GM19328 (cell line): ENCODE measurements around the gene ARHGAP26.
"Not testable (repeated sequence)": the region's sequence is repeated elsewhere in the genome, so short reads cannot be mapped to it uniquely, and the experiment has no call there.

Experiments used
- ATAC-seq: cut with Tn5 transposase; IDR thresholded peaks from one replicate; pipeline ENCODE4 v1.9.1; 2021; ENCODE audit warnings: mild to moderate bottlenecking, moderate library complexity; ENCODE audit not compliant: unreplicated experiment

ARHGAP26 gene

DNA sequence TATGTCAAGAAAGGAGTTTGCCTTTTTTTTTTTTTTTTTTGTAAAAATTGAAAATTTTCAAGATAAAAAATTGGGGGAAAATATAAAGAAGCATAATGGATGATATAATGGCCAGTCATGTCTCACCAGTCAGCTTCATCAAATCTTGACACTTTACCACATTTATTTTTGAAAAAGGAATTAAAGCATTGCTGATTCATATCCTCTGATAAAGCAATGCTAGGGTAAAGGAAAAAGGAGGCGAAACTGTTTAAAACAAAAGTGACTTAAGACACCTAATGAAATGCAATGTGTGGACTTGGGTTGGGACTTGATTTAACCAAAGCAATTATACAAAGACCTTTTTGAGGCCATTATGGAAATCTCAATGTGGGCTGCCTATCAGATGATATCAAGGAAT is 208.5 kb downstream of the ARHGAP26 start:
- no peak for ATAC-seq

DNA sequence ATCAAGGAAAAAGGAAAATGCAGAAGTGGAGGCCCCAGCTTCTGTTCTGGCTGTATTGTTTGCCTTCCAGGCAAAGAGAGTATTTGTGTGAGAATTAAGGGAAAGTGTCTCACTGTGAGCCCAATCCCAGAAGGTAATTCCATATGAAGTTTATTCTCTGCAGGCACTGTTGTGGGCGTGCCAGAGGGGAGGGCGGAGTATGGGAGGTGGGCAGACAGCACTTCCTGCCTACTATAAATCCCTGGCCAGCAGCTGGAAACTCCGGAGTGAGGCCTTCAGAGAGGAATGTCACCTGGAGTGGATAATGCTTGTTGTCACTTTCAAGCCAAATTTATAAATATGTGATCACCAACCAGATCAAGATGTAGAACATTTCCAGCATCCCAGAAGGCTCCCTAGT is 209.5 kb downstream of the ARHGAP26 start:
- ATAC-seq, result no peak

DNA sequence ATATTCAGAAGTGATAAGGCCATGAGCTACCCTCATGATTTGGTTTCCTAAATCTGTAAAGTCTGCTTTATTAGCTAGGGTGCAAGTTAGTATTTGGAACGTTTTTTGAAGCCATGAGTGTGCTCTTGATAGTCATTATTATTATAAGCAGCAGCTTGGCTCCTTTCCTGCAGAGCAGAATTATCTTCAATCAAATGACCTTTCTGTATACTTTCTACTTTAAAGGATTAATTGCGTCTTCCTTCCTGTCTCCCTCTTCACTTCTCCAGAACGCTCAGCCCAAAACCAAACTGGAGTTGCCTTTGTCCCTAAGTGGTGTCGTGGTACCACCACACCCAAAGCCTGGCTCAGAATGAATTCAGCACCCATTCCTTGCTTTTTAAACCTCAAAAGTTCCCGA is 211.3 kb downstream of the ARHGAP26 start:
- no peak for ATAC-seq

DNA sequence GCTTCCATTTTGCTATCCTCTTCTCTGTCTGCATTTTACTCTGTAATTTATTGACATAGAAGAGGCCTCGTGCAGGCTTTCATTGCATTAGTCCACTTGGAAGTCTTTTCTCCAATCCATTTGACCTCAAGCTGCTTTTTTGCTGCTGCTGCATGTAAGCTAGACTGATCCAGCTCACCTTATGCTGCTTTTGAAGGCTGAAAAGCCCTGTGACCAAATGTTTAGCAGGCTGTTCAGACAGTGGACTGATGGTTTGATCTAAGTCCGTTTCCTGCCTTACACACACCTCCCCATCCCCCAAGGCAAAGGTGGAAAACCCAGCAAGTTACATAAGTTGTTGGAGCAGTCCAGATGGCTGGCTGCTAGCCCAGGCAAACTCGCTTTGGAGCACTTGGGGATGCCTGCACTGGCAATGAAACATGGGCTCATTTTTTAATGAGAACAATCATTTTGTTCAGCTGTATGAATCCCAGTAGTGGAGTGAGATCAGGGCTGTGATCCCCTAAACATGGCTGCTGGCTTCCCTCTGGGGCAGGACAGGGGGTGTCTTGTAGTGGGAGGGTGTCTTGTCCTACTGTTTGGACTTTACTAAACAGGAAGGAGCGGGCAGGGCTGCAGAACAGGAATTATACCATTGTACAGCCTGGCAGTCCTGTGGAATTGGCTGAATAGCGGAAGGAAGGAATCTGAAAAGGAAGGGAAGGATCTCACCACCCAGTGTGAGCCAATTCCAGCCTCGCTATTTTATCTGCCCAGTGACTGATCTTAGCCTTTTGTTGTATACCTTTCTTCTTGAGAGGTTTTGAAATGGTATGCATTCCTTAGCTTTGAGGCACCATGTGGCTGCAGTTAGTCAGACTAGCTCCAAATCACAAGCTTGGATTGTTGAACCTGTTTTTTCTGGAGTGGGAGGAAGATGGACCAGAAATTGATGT is 212.0 kb downstream of the ARHGAP26 start:
- ATAC-seq, result no peak

DNA sequence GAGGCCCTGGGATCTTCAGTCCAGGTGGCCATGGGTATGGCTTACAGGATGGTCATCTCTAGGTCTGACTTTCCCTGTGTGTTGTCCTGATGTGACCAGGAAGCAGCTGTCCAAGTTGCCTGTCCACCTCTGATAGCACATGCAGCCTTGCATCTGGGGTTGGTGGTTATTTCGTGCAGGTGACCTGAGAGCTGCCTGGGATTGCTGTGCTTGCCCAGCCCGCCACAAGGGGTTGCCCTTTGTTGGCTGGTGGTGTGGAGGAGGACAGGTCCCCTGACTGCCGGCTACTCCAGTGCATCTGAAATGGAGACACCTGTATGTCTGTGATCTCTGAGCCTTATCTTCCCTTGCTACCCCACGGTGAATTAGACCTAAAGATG is 212.6 kb downstream of the ARHGAP26 start:
- ATAC-seq, result no peak

DNA sequence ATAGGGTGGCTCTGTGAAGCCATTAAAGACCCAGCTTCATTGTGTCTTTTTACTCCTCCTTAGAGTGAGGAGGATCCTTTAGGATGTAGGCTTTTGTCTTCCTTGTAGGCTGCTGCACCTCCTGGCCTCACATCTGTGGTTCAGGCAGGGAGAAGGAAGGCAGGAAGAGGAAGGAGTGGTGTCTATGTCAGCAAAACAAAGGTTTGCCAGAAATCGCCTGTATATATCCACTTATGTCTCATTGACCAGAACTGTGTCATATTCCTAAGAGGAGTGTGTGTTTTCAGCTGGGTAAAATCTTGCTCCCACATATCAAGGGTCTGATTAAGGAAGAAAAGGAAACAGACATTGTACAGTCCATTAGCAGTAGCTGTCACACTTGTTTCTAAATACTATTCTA is 213.8 kb downstream of the ARHGAP26 start:
- no peak for ATAC-seq

DNA sequence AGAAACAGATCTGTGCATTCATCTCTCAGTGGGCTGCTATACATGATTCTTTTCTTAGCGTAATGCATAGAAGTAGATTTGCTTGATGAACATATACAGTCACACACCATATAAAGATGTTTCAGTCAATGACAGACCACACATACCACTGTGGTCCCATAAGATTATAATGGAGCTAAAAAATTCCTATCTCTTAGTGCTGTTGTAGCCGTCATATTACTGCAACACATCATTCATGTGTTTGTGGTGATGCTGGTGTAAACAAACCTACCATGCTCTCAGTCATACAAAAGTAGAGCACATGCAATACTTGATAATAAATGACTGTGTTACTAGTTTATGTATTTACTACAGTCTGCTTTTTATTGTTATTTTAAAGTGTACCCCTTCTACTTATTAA is 214.3 kb downstream of the ARHGAP26 start:
- ATAC-seq, result no peak

DNA sequence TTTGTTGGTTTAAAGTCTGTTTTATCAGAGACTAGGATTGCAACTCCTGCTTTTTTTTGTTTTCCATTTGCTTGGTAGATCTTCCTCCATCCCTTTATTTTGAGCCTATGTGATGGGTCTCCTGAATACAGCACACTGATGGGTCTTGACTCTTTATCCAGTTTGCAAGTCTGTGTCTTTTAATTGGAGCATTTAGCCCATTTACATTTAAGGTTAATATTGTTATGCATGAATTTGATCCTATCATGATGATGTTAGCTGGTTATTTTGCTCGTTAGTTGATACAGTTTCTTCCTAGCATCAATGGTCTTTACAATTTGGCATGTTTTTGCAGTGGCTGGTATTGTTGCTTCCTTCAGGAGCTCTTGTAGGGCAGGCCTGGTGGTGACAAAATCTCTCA is 219.1 kb downstream of the ARHGAP26 start:
- ATAC-seq, result not testable (repeated sequence)

DNA sequence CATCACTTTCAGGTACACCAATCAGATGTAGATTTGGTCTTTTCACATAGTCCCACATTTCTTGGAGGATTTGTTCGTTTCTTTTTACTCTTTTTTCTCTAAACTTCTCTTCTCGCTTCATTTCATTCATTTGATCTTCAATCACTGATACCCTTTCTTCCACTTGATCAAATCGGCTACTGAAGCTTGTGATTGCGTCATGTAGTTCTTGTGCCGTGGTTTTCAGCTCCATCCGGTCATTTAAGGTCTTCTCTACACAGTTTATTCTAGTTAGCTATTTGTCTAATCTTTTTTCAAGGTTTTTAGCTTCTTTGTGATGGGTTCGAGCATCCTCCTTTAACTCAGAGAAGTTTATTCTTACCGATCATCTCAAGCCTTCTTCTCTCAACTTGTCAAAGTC is 219.9 kb downstream of the ARHGAP26 start:
- ATAC-seq, result not testable (repeated sequence)

DNA sequence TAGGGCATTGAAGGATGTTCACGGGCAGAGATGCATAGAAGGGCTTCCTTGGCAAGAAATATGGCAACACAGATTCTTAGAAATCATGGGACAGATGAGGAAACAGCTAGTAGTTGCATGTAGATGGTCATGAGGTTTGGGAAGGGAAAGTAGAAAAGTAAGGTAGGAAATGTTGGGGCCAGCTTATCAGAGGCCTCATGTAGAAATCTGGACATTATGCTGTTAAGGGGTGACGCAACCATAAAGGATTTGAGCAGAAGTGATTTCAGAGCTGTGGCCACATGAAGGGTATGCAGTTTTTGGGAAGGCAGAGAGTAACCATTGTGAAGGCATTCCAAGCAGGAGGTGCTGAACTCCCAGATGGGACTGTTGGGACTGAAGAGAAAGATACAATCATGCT is 224.0 kb downstream of the ARHGAP26 start:
- ATAC-seq, result no peak

DNA sequence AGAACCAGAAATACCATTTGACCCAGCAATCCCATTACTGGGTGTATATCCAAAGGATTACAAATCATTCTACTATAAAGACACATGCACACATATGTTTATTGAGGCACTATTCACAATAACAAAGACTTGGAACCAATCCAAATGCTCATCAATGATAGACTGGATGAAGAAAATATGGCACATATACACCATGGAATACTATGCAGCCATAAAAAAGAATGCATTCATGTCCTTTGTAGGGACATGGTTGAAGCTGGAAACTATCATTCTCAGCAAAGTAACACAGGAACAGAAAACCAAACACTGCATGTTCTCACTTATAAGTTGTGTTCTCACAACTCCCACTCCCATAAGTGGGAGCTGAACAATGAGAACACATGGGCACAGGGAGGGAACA is 225.4 kb downstream of the ARHGAP26 start:
- not testable (repeated sequence) for ATAC-seq

DNA sequence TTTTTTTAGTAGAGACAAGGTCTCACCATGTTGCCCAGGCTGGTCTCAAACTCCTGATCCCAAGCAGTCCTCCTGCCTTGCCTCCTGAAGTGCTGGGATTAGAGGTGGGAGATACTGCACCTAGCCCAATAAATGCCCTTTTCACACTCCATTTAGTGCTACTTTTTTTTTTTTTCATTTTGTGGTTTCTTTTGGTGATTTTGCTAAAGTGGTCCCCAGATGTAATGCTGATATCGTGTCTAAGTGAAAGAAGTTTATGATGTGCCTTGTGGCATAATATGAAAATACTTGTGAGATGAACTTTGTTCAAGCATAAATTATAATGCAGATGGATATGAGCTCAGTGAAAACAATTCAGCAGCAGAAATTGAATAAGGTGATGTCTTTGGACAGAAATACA is 227.4 kb downstream of the ARHGAP26 start:
- ATAC-seq, result no peak

DNA sequence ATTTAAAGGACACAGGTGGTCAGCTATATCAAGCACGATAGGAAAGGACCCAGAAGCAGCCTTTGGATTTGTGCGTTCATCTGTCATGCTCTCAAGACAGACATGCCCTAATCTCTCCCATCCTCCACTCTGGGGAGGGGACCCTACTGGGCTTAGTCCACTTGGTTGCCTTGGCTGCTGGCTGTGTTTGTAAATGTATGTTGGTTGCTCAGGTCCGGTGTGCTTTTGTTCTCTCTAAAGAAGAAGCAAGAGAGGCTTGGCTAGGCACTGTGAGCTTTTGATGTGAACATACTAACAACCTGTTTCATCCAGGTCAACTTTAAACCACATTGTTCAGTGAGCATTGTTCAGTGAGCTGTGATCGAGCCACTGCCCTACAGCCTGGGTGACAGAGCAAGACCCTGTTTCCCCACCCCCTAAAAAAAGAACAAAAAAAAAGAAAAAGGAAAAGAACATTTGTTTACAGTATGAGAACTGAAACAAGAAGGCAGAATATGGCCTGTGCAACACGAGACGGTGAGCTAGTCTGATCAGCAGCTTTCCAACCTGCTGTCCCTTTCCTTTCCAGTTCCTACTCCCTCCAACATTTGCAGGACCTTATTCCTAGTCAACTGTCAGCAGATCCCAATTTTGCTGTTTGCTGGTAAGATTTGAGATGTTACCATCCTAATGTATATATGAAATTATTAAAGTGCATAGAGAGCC is 228.3 kb downstream of the ARHGAP26 start:
- peak; percentile 33 for ATAC-seq

DNA sequence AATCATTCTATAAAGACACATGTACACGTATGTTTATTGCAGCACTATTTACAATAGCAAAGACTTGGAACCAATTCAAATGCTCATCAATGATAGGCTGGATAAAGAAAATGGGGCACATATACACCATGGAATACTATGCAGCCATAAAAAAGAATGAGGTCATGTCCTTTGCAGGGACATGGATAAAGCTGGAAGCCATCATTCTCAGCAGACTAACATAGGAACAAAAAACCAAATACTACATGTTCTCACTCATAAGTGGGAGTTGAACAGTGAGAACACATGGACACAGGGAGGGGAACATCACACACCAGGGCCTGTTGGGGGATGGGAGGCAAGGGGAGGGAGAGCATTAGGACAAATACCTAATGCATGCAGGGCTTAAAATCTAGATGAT is 230.4 kb downstream of the ARHGAP26 start:
- ATAC-seq, result not testable (repeated sequence)

DNA sequence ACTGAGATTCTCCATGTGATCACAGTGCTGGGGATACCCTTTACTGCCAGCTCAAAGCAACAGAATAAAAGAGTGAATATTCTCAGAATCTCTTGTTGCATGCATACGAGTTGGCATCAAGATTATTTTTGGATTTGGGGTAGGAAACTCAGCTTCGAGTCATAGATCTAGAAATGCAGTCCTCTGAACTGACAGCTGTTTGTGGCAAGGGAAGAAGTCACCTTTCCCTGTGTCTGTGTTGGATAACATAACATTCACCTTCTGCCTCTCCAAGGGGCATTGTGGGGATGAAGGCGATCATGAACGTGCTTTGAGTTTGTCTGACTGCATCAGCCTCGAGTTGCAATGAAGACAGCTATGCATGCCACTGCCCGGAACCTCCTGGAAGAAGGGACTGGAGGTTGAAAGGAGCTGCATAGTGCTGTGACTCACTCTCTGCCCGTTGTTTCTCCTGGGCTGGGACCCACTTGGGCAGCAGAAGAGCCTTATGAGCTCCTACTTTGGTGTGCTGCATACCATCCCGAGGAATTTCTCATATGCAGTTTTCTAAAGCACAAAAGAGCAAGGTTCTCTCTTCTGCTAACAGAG is 231.7 kb downstream of the ARHGAP26 start:
- ATAC-seq, result no peak

DNA sequence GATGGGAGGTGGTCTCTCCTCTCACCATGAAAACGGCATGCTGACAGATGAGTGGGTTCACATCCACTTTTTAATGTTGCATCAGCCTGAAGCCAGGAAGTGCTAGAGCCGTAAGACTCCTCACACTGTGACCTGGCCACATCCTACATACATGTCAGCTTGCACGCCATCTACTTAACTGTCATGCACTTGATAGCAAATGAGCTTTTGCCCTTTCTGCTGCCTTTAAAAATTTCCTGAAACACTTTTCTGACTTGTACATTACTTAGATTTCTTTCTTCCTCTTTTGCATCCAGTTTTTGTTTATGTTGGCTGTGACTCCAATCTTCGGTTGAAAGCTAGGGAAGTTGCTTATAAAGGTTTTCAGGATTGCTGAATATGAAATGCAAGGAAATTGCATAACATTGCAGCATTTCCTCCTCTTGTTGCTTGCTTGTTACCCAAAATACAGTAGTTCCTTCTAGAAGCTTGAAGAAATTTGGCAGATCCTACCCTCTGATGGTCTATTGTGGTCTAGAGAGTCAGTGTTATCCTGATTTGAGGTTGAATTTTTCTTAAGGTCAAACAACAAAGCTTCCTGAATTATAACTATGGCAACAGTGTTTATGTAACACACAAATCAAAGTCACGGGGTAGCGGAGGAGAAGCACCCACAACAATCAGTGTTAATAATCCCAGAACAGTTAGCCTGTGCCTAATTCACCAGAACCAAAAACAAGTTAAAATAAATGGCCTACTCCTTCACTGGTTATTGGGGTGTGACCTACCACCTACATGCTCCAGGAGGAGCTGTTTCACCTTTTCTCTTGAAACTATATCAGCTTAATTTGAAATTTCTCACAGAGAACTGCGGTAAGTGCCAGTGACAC is 232.5 kb downstream of the ARHGAP26 start:
- ATAC-seq, result peak; percentile 68

DNA sequence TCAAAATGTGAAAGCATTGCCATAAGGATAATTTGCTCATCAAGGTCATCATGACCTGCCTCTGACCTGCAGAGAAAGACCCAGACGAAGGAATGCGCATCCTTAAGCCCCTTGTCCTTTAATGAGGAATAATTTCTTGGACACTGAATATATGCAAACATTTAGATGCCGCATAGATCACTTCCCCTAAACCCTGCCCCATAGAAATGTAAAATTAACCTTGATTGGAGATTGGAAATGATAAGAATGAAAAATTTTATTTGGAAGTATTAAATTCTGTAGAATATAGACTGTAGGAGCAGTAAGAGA is 233.1 kb downstream of the ARHGAP26 start:
- ATAC-seq, result no peak

DNA sequence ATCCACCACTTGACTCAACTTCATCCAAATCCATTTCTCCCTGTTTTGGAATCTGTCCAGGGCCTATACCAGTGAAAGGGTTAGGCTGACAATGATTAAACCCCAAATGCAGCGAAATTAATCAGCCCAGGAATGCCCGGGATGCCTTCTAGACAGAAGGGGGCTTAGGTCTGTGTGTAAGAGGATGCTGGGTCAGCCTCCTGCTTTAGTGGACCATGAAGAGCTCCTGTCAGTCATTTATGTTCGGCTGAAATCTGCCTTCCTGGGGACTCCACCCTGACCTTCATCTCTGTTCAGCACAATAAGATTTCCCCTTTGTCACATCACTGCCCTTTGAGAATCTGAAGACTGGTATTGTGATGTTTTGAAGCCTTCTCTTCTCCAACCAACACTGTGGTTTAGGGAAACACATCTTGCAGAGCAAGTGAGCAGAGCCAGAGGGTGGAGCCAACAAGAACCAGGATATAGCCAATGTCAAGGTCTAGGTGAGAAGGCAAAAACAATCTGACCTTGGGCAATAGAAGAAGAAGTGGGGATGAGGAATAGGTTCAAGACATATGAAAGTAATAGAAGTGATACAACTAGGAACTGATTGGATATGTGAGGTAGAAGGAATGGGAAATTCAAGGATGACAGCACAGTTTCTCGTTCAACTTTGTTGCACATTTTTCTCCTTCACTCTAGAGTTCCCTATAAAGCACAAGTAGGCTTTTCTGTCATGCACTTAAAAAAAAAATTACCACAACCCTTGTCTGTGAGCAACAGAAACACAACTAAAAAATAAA is 234.4 kb downstream of the ARHGAP26 start:
- ATAC-seq, result no peak

DNA sequence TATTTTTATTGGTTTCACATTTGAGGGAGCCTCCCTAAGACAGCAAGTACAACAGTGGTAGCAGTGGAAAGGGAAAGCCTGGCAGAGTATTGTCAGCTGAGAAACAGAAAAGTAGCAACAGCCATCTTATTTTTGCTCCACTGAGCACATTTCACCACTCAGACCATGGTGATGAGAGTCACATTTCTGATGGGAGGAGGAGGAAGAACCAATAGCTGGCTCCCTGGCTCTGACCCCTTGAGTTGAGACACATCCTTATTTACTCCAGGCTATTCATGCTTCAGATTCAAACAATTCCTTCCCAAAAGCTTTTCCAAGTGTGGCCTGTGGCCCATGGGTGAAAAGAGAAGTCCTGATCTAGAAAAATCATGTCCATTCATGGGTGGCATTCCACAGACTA is 236.3 kb downstream of the ARHGAP26 start:
- no peak for ATAC-seq

DNA sequence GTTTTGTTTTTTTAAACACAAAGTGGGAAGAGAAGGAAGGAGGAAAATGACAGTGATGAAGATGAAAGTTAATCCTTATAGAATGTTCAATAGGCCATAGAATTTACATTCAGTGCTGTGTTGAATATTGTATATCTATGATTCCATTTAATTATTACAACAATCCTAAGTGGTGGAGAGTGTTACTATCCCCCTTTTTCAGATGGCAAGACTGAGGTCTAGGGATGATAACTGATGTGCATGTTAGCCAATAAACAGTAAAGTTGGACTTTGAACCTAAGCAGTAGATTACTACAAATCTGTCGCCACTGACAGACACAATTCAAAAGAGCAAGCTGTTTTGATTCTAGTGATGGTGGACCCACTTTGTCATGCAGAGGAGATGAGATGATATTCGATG is 237.9 kb downstream of the ARHGAP26 start:
- no peak for ATAC-seq
